Adrenal gland (tissue), 5 donors: ENCODE results near the gene CCDC83.

Experiments
- CTCF ChIP-seq, 6 experiments: fragments of 450-650 bp in 4 of 6; fragments of 200-600 bp in 2 of 6; sonication (generic) in 1 of 6; IDR thresholded peaks; 1 replicate in 5 of 6; 2 replicates in 1 of 6; pipeline versions ENCODE4 v1.5.1 to v1.8.0; 2016 to 2021; ENCODE audit warnings: antibody characterized with exemption in 6 of 6, mild to moderate bottlenecking in 2 of 6, moderate library complexity in 1 of 6
- POLR2A ChIP-seq, 2 donors: fragments of 450-650 bp; IDR thresholded peaks; one replicate each; pipeline ENCODE4 v1.6.1; 2017; ENCODE audit warnings: antibody characterized with exemption in 2 of 2, mild to moderate bottlenecking in 2 of 2, moderate library complexity in 1 of 2
- donor health status: DM: no; HTN: no; CAD: no.

- TF ChIP-seq POLR2A (IDR thresholded peaks at IDR 0.05) (no peak), CTCF (IDR thresholded peaks at IDR 0.05) (no peak)
Measured at GRCh38 chr11:85831050-85831449, 24.1 kb upstream of the CCDC83 start.
